Ascending aorta (tissue), 2 donors: ENCODE results near the gene NAP1L5. TPM values are rescaled to one million over a fixed set of nuclear protein-coding genes. Genes with fewer than 3 reads are reported as not detected.

ENCODE experiments used
- DNase-seq, 2 donors: peaks; one replicate each; pipeline ENCODE4 v3.0.0-alpha.2; 2019; ENCODE audit warnings: low spot score in 2 of 2
- H3K27ac ChIP-seq, 2 donors: fragments of 200-600 bp; sonication (generic); one replicate each; pipeline ENCODE4 v1.5.1; 2016 to 2017; ENCODE audit warnings: mild to moderate bottlenecking in 1 of 2
- H3K27me3 ChIP-seq: fragments of 200-600 bp; sonication (generic); one replicate; pipeline ENCODE4 v1.5.1; 2017
- H3K36me3 ChIP-seq, 2 donors: fragments of 200-600 bp; sonication (generic); one replicate each; pipeline ENCODE4 v1.5.1; 2016
- H3K4me1 ChIP-seq, 2 donors: fragments of 200-600 bp; sonication (generic); one replicate each; pipeline ENCODE4 v1.5.1; 2016 to 2017; ENCODE audit warnings: mild to moderate bottlenecking in 1 of 2
- H3K4me3 ChIP-seq, 2 donors: fragments of 200-600 bp; sonication (generic); one replicate each; pipeline ENCODE4 v1.5.1; 2016 to 2017; ENCODE audit warnings: mild to moderate bottlenecking in 1 of 2
- H3K9me3 ChIP-seq, 2 donors: fragments of 200-600 bp; sonication (generic); one replicate each; pipeline ENCODE4 v1.5.1; 2016
- CTCF ChIP-seq, 3 experiments: fragments of 200-600 bp in 2 of 3; fragments of 450-650 bp in 1 of 3; sonication (generic) in 2 of 3; IDR thresholded peaks; one replicate each; pipeline ENCODE4 v1.5.1; 2016 to 2019; ENCODE audit warnings: antibody characterized with exemption in 3 of 3, mild to moderate bottlenecking in 1 of 3, moderate library complexity in 1 of 3
- intact Hi-C: fragments of 100-400 bp; cut with DNase I; formaldehyde crosslinking; loops from one replicate; pipeline ENCODE4 v1.15.1; 2023
- total RNA-seq: library from RNA; depleted of rRNA; stranded (reverse); fragments of >200 nt; gene quantifications from one replicate; pipeline ENCODE4 v1.1.0, GENCODE V29; 2016

Gene NAP1L5
- total RNA-seq, 1 donor from 2014 or later = 9.6 TPM

DNA sequence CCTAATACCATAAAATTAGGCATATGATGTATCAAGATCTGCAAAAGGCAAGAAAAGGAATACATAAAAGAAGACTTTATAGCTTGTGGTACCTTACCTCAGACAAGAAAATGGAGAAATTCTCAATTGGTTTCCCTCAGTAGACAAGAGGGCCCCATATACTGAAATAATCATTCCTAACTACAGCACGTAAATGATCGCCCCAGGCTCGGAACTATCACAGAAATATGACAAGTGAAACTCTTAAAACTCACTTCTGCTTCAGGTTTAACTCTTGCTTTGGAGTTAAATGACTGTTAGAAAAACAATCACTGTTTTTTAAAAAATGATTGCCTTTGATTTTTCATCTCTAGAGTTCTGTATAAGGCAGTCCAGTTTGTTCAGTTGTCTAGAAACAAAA is 38.6 kb upstream of the NAP1L5 start:
- Histone ChIP-seq H3K9me3 (no peaks in the 10 kb centered on the region), H3K36me3 (peaks cover 0 to 6% of the 10 kb centered on the region in 2 donors), H3K27ac (peak overlapping the region; percentile 42 to 63), H3K27me3 (no peaks in the 10 kb centered on the region), H3K4me3 (no peak overlapping the region), H3K4me1 (peaks cover 8 to 33% of the 10 kb centered on the region in 2 donors)
- DNase-seq = no peak
- TF ChIP-seq CTCF (IDR thresholded peaks at IDR 0.05) = no peak
- intact Hi-C loops = no loop called here

DNA sequence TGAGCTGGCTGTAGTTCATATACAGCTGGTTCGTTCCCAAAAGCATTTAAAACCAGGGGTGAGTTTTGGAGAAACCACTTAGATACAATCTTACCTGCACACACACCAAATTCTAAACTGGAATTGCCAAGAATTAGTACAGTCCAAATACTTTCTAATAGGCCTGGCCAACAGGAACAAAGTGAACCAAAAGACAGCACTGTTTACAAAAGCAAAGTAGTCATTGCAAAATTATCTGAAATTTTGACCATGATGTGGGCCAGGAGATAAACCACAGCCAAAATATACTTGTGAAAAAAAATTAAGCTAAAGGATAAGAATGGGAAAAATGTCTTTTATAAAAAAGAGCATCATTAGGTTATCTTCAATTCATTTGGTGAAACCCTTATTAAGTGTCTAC is 37.9 kb upstream of the NAP1L5 start:
- no peak overlapping the region for H3K4me3 ChIP-seq
- H3K27ac ChIP-seq = peak overlapping the region; percentile 4 to 63
- peaks cover 8 to 33% of the 10 kb centered on the region in 2 donors for H3K4me1 ChIP-seq
- intact Hi-C loops = no loop called here
- H3K27me3 ChIP-seq = no peaks in the 10 kb centered on the region
- TF ChIP-seq CTCF (IDR thresholded peaks at IDR 0.05) = no peak
- H3K9me3 ChIP-seq = no peaks in the 10 kb centered on the region
- no peak for DNase-seq
- H3K36me3 ChIP-seq = peaks cover 5 to 10% of the 10 kb centered on the region in 2 donors

- no peak for TF ChIP-seq CTCF (IDR thresholded peaks at IDR 0.05)
- Histone ChIP-seq H3K36me3 (peaks cover 8 to 14% of the 10 kb centered on the region in 2 donors), H3K4me1 (peaks cover 8 to 33% of the 10 kb centered on the region in 2 donors)
These were observed 36.8 kb upstream of the NAP1L5 start for GRCh38 chr4:88734403-88734949.

GRCh38 chr4:88732714-88733368 is 35.2 kb upstream of the NAP1L5 start:
- TF ChIP-seq CTCF (IDR thresholded peaks at IDR 0.05) = no peak
- no peak overlapping the region for H3K4me3 ChIP-seq
- H3K36me3 ChIP-seq = peaks cover 10 to 16% of the 10 kb centered on the region in 2 donors
- H3K4me1 ChIP-seq = peaks cover 8 to 23% of the 10 kb centered on the region in 2 donors
- DNase-seq = no peak
- intact Hi-C loops = no loop called here
- H3K27ac ChIP-seq = no peak overlapping the region
- H3K27me3 ChIP-seq = no peaks in the 10 kb centered on the region
- H3K9me3 ChIP-seq = no peaks in the 10 kb centered on the region

More at GRCh38 chr4:88734403-88734949, 36.8 kb upstream of the NAP1L5 start:
- Histone ChIP-seq H3K27me3 (no peaks in the 10 kb centered on the region), H3K9me3 (no peaks in the 10 kb centered on the region), H3K27ac (peak overlapping the region; percentile 6 to 55), H3K4me3 (no peak overlapping the region)
- DNase-seq = no peak
- intact Hi-C loops = no loop called here

- peaks cover 22 to 29% of the 10 kb centered on the region in 2 donors for H3K36me3 ChIP-seq
- H3K27ac ChIP-seq = no peak overlapping the region
- peaks cover 5 to 14% of the 10 kb centered on the region in 2 donors for H3K4me1 ChIP-seq
- TF ChIP-seq CTCF (IDR thresholded peaks at IDR 0.05) = no peak
- intact Hi-C loops = no loop called here
- no peaks in the 10 kb centered on the region for H3K27me3 ChIP-seq
- DNase-seq = no peak
- H3K9me3 ChIP-seq = no peaks in the 10 kb centered on the region
- no peak overlapping the region for H3K4me3 ChIP-seq
These were observed 33.8 kb upstream of the NAP1L5 start for GRCh38 chr4:88731381-88731780.
